HG03064 (cell line): ENCODE measurements around the gene ALOX12B.

Experiments
- ATAC-seq: cut with Tn5 transposase; IDR thresholded peaks from one replicate; pipeline ENCODE4 v1.9.1; 2021; ENCODE audit warnings: low read depth; ENCODE audit not compliant: unreplicated experiment

ALOX12B gene

DNA sequence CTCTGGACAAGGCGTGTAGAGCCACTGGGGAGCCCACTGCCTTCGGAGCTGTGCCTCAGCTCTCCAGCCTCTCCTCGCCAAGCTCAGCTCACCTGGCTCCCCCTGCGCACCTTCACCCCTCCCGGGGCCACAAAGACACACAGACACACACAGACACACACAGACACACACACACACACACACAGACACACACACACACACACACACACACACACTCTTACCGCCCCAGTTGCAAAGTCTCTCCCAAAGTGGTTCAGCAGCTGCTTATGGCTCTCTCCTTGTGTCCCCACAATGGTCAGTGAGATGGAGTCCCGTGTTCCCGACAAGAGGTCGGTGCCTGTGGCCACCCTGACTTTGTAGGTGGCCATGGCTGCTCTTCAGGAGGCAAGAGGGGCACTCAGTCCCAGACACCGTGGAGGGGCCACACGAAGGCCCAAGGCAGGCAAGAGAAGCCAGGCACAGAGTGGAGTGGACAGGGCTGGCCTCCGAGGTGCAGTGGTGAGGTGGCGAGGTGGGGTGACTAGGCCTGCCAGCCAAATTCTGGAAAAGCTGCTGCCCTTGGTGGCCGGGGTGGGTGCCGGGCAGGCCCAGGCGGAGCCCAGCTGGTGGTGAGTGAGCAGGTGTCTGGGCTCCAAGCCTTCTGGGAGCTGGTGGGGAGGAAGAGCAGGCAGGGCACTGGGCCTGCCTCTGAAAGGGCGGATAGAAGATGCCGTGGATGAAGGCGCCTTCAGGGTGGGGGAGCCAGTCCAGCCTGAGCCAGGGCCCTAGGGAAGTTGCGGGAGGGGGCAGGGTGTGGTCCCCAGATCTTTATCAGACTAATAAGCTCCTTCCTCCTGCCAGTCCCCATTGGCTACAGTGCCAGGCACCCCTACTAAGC, at the start of gene ALOX12B:
Gene ALOX12B (minus strand): TSS at position 642 of the 877 bp plus-strand sequence. CDS start 274 bp downstream, at position 368.
- no peak for ATAC-seq

DNA sequence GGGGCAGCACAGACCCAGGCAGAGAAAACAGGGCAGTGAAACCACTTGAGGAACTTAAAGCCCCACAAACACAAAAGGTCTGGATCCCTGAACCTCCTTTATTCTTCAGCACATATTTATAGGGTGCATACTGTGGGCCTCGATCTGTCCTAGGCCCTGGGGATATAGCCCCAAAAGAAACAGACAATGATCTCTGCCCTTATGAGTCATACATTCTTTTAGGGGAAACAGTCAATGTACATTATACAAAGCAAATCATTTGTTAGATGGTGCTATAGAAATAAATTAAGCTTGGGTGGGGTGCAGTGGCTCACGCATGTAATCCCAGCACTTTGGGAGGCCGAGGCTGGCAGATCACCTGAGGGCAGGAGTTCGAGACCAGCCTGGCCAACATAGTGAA, 46.4 kb upstream of the ALOX12B start:
- no peak for ATAC-seq

DNA sequence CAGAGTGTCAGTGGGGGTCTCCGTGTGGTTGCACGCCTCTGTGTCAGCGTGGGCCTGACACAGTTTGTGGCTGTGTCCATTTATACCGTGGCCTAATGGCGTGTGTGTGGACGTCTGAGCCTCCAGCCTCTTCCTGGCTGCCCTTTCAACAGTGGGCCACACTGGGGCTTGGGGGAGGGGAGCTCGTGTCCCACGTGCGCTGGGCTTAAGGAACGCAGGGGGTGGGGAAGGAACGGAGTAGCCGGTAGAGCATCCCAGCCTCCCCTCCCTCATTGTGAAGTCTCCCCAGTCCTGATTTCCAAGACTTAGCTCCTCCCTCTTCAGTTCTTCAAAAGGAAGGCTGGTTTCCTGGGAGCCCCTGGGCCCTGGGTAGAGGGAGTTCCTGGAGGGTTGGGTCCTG, 45.9 kb upstream of the ALOX12B start:
- ATAC-seq, result no peak

DNA sequence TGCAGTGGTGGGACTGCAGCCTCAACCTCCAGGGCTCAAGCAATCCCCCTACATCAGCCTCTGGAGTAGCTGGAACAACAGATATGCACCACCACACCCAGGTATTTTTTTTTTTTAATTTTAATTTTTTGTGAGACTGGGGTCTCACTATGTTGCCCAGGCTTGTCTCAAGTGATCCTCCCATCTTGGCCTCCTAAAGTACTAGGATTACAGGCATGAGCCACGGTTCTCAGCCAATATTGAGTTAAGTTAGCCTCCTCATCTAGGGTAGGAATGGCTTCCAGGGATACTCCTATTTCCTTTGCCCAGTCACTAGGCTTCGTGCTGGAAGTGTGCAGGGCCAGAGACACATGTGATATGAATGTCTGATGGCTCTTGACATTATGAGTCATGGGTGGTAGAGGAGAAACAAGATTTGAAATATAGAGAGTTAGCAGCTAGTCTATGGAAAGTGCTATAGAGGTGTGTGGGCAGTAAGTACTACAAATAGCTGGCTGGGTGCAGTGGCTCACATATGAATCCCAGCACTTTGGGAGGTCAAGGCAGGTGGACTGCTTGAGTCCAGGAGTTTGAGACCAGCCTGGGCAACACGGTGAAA, 44.4 kb upstream of the ALOX12B start:
- no peak for ATAC-seq

DNA sequence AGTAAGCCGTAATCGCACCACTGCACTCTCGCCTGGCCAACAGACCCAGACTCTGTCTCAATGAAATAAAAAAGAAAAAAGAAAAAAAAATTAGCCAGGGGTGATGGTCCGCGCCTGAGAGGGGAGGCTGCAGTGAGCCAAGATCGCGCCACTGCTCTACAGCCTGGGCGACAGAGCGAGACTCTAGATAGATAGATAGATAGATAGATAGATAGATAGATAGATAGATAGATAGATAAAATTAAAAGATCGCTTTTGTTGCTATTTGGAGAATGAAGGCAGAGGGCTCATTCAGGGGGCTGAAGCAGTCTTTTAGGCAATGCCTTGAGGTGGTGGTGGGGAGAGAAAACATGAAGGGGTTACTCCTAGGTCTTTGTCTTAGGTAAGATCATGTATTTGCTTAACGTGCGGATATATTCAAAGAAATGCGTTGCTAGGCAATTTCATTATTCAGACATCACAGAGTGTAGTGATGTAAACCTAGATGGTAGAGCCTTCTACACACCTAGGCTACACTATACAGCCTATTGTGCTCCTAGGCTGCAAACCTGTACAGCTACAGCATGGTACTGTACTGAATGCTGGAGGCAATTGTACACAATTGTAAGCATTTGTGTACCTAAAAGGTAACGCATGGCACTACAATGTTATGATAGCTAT, 40.7 kb upstream of the ALOX12B start:
- ATAC-seq, result no peak

DNA sequence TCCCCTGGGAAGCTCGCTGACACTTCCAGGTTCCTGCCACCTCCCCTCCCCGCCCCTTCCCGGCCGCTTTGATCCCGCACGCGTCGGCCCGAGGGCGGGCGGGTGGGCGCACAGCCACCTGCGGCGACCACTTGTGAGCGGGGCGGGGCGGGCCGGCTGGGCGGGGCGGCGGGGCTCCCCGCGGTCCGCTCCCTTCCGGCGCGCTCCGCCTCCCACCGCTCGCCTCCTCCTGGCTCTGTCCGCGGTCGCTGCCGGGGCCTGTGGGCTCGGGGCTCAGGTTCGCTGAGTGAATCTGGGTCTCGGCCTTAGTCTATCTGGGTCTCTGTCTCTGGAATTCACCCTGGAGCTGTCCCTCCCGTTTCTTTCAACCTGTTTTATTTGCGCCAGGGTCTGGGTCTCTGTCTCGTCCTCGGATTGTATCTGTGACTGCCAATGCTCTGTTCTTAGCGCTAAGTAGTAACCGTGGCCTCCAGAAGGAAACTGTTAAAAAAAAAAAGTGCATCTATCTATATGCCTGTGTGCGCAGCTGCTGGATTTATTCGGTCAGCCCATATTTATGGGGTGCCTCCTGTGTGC, 39.1 kb upstream of the ALOX12B start:
- no peak for ATAC-seq

DNA sequence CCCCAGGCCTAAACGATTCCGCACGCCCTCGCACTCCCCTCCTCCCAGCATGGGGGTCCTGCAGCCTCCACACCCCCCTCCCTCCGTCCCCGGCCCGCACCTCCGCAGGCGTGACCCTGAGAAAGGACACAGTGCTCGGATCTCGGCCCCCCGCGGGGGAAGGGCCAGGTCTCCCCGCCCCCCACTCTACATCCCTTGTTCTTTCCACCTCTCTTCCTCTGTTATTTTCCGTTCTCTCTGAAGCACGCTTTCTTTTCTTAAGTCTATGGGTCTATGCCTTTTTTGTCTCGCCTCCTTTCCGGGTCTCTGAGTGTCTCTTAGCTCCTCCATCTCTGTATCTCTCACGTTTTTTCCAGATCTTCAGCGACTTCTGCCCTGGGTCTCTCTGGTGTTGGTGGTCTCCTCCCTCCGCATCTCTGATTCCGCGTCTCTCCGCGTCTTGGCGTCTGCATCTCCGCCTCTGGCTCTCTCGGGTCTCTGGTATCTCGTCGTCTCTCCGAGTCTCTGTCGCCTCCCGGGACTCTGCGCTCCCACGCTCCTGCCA, 38.5 kb upstream of the ALOX12B start:
- no peak for ATAC-seq

DNA sequence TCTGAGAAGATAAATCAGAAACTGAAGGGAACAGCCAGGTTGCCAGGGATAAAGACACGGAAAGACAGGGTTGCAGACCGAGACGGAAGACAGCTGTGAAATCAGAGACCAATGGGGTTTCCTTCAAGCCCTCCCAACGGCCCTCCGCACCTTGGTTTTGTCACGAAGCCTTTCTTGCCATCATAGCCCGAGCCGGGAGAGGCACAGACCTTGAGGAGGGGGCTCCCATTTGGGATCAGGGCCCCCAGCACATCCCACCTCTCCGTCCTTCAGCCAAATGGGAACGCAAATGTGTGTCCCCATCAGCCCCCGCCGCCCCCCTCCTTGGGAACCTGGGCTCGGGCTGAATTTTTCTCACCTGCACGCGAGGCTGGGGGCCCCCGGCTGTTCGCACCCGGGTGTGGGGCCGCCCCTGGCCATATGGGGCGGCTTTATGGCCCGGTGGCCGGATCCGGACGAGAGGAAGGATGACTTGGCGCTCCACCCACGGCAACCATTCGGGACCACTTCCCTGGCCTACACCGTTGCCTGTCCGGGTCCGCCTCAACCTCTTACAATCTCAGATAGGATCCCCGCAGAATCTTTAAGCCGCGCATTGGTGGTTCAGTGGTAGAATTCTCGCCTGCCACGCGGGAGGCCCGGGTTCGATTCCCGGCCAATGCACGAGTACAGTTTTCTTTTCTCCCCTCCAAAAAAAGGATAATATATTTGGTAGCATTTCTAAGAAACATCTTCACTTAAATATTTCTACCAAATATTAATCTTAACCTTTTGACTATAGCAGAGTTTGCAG, 37.8 kb upstream of the ALOX12B start:
- ATAC-seq, result no peak

DNA sequence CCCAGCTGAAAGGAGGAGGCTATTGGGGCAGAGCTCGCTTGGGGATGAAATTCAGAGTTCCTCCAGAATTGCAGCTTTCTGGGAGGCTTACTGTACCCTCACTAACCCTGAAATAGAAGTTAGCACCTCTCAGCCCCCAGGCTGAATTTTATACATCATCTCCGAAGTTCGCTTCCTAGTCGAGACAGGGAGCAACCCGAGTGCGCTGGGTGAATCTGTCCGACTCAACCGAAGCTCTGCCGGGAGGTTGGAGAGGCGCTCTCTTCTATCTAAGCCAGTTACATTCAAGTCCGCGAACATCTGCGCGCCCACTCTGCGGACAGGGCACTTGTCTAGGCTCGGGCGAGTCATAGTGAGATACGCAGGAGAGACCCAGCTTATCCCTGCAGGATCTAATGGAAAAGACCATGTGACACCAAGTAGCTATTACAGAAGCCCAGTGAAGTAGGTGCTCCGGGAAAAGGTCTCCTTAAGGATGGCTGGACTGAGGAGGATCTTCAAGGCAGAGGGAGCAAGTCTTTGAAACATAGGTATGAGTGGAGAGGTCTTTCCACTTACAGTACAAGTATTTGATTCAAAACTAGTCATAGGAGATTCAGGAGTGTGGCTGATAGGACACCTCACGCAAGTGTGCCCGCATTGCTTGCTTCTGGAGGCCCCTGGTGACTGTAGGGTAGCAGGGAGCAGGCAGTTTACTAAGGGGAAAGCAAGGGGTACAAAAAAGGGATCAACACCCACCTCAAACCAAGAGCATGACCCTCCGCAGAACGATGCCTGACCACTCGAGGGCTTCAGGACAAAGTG, 37.0 kb upstream of the ALOX12B start:
- no peak for ATAC-seq

DNA sequence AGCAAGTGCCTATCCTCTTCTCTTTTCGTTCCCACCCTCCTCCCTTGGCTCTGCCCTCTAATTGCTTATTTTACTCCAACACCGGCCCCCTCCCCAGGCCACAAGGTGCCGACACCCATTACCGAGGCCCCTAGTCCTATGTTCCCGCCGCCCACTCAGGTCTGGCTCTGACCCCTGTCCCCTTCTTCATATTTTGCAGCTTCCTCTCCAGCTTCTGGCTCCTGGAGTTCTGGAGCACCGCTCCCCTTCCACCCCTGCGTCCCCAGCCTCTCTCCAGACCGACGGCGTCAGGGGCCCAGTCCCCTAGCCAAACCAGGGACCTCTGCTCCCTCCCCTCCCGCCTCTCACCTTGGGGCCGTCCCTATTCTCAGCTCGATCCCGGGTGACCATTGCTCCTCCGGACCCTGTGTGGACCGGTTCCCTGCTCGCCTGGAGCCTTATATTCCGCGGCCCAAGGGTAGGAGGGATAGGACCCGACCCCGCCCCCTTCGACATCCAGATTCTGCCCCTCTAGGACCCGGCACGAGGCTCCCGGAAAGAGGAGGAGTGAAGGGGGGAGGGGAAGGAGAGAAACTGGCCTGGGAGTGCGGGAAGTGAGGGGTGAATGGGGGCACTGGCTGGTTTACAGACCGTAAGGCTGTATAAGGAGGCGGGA, 36.3 kb upstream of the ALOX12B start, which contains the start of gene HES7:
Gene HES7 (minus strand): TSS at position 412 of the 655 bp plus-strand sequence. CDS start 22 bp downstream, at position 390.
- ATAC-seq, result no peak

DNA sequence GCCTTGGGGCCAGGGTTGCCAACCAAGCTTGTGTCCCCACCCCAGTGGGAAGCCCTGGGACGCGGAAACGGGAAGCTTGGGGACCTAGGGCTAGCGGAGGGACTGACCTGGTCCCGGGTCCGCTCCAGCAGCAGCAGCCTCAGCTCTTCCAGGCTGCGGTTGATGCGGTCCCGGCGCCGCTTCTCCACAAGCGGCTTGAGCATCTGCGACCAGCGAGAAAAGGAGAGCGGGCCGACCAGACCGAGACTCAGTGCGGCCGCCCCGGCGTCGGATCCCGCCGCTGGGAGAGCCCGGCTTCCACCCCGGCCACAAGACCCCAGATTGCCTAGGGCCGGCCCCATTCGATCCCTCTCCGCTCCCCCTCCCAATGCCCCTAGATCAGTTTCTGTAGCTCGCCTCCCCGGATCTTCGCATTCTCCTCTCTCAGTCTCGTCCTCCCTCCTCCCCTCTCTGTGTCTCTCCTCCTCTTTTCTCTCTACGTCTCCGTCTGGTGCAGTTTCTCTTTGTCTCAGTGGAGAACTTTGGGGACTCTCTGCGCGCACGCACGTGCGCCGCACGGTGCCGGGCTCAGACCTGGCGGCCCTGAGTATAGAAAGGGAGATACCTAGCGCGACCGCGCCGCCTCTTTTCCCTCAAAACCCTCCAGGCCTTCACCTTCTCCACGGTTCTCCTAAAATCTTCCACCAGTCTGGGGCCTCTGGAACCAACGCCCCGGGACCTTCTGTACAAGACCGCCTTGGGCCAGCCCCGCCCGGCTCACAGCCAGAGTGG, 35.6 kb upstream of the ALOX12B start:
- ATAC-seq, result no peak

DNA sequence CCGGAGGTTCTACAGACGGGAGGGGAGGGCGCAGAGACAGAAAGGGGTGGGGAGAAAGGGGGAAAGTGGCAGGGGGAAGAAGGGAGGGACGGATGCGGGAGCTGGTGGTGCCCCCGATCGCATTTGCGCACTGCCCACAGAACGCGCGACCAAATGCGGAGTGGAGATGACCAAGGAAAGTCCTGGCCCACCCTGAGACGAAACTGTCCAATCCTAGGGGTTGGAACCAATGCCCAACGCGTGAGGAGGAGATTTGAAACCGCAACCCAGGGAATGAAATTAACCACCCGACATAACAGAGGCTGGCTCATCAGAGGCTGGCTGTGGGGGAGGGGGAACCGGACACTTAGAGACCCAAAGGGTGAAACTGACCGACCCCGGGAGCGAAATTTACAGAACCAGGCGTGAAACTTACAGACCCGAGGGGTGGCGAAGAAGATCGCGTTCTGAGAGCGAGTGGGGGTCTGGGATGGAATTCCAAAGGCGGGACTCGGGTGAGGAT, 35.0 kb upstream of the ALOX12B start:
- no peak for ATAC-seq

DNA sequence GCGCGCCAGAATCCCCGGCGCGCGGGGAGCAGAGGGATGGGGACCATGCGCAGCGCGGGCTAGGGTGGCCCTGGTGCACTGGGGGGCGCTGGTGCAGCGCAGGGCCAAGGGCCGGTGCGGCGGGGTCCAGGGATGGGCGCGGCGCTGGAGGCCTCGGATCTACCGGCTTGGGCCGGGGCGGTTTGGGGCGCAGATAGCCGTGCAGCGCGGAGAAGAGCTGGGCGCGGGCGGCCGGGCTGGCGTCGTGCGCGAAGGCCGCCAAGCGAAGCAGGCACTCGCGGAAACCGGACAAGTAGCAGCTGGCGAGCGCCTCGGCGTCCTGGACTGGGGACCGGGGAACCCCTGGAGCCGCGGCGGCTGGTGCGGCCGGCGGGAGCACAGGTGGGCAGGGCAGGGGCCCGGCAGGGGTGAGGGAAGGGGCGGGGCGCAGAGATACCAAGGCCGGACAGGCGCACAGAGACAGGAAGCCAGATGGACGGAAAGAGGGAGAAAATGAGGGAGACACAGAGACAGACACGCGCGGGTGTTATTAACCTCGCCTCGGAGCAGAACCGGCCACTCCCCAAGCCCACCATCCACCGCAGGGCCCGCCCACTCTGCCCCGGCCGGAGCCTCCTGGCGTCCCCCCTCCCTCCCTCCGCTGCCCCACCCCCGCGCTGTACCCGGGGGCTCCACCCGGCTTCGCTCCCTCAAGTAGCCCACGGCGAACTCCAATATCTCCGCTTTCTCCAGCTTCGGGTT, 34.3 kb upstream of the ALOX12B start:
- no peak for ATAC-seq

DNA sequence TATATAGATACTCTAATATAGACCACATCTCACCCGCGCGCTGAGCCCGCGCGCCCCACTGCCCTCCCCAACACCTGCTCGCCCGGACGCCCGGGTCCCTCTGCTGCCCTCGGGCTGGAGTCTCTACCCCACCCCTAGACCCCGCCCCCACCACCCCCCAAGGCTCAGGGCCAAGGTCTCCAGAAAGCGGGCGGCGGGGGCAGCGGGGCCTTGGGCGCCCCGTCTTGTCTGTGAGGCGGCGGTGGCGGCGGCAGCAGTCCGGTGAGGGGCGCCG, 33.8 kb upstream of the ALOX12B start:
- no peak for ATAC-seq

DNA sequence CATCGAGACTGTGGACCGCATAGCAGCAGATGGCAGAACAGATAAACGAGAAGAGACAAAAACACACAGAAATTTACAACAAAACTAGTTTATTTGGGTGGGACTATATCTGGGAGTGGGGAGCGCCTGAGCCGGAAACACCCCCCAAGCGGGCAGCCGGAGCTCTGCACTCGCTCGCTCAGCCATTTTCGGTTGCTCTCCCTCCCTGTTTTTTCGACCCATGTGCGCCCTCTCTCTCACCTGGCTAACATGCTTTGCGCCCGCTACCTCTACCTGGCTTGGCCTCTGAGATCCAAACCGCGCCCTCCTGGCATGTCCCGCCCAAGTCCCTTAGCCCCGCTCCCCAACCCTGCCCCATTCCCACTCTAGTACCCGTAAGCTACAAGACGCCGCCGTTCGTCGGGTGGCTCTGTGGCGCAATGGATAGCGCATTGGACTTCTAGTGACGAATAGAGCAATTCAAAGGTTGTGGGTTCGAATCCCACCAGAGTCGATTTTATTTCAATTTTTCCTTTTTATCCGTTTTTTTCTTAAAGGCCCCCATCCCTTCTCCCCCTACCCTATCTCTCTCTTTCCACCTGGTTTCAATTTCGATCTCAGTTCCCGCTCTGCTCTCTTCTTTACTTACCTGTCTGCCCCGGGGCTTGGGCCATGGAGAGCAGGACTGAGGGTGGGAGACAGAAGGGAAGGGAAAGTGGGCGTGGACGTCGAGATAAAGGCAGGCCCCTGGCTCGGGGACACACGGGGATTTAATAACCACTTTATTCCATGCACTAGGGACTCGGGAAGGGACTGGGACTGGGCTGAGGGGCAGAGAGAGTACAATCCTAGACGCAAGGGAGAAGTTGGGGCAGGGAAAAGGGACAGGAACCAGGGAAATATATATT, 33.2 kb upstream of the ALOX12B start:
- ATAC-seq, result no peak
